Keratinocyte (primary cell): Measurements from ENCODE around the gene TBC1D25. TPM values are rescaled to one million over a fixed set of nuclear protein-coding genes. Genes with fewer than 3 reads are reported as not detected.

Source experiments
- DNase-seq: peaks from one replicate; pipeline ENCODE4 v3.0.0-alpha.2; 2011; ENCODE audit warnings: low read depth, missing footprints, low spot score
- FAIRE-seq: peaks from 2 replicates; lab custom pipeline; 2011; peaks lifted over from hg19 to GRCh38; lab: Jason Lieb, UNC
- H2AFZ ChIP-seq: 2 replicates; pipeline ENCODE4 v1.6.0; 2012; ENCODE audit warnings: low read length, control low read depth, inconsistent platforms; ENCODE audit not compliant: control insufficient read depth
- H3K27ac ChIP-seq: 2 replicates; pipeline ENCODE4 v1.5.1; 2011; ENCODE audit warnings: low read length; ENCODE audit not compliant: control insufficient read depth, insufficient read depth
- H3K27me3 ChIP-seq: 3 replicates; pipeline ENCODE4 v1.6.0; 2011; ENCODE audit warnings: low read length; ENCODE audit not compliant: control insufficient read depth, insufficient read depth; ENCODE audit errors: extremely low read depth
- H3K36me3 ChIP-seq, 2 experiments: 2 replicates in 1 of 2; 3 replicates in 1 of 2; pipeline ENCODE4 v1.5.1; 2011; ENCODE audit warnings: low read length in 2 of 2, mild to moderate bottlenecking in 1 of 2; ENCODE audit not compliant: control insufficient read depth in 2 of 2, insufficient read depth in 2 of 2; ENCODE audit errors: extremely low read depth in 1 of 2
- H3K4me1 ChIP-seq: 3 replicates; pipeline ENCODE4 v1.5.1; 2011; ENCODE audit warnings: low read length; ENCODE audit not compliant: control insufficient read depth, insufficient read depth; ENCODE audit errors: extremely low read depth
- H3K4me2 ChIP-seq: 3 replicates; pipeline ENCODE4 v1.6.0; 2011; ENCODE audit warnings: low read depth, low read length; ENCODE audit not compliant: control insufficient read depth, insufficient read depth; ENCODE audit errors: extremely low read depth
- H3K4me3 ChIP-seq, 3 experiments: fragments of 200-600 bp in 1 of 3; sonication (generic) in 1 of 3; 2 replicates in 2 of 3; 3 replicates in 1 of 3; pipeline ENCODE4 v1.5.1; 2011 to 2016; ENCODE audit warnings: low read length in 3 of 3, mild to moderate bottlenecking in 3 of 3, control low read depth in 2 of 3, inconsistent platforms in 1 of 3, low read depth in 1 of 3, mixed read lengths in 1 of 3, mixed run types in 1 of 3, moderate library complexity in 1 of 3; ENCODE audit not compliant: control insufficient read depth in 2 of 3, insufficient read depth in 2 of 3; ENCODE audit errors: extremely low read depth in 1 of 3
- H3K79me2 ChIP-seq: 2 replicates; pipeline ENCODE4 v1.6.0; 2012; ENCODE audit warnings: low read length; ENCODE audit not compliant: control insufficient read depth, insufficient read depth
- H3K9ac ChIP-seq: 3 replicates; pipeline ENCODE4 v1.6.0; 2011; ENCODE audit warnings: low read length; ENCODE audit not compliant: control insufficient read depth, insufficient read depth; ENCODE audit errors: extremely low read depth
- H3K9me1 ChIP-seq: 3 replicates; pipeline ENCODE4 v1.6.0; 2011; ENCODE audit warnings: low read length; ENCODE audit not compliant: control insufficient read depth, insufficient read depth; ENCODE audit errors: extremely low read depth
- H3K9me3 ChIP-seq: 2 replicates; pipeline ENCODE4 v1.5.1; 2012; ENCODE audit warnings: low read depth, low read length; ENCODE audit not compliant: control insufficient read depth
- H4K20me1 ChIP-seq: 3 replicates; pipeline ENCODE4 v1.6.0; 2011; ENCODE audit warnings: low read length; ENCODE audit not compliant: control insufficient read depth, insufficient read depth; ENCODE audit errors: extremely low read depth
- EZH2 ChIP-seq: IDR thresholded peaks from one replicate; pipeline ENCODE4 v1.6.1; 2012; ENCODE audit warnings: inconsistent platforms, mild to moderate bottlenecking, low read length, moderate library complexity
- dilution Hi-C: fragments of 300-500 bp; cut with MboI; formaldehyde crosslinking; loops from one replicate; pipeline ENCODE4 v1.7.0; 2020; ENCODE audit warnings: low sequenced_read_pairs; ENCODE audit not compliant: extremely low pct_ligation_motif_present
- polyA plus RNA-seq, 5 experiments: library from polyadenylated mRNA; depleted of rRNA in 3 of 5; stranded (reverse) in 3 of 5; stranded (forward) in 1 of 5; unstranded in 1 of 5; fragments of >200 nt; gene quantifications; 1 replicate in 1 of 5; 2 replicates in 3 of 5; 3 replicates in 1 of 5; pipeline versions ENCODE4 v1.2.1 to v1.2.3, GENCODE V29; 2011 to 2012; ENCODE audit warnings: missing spikeins in 2 of 5, low read depth in 1 of 5, low replicate concordance in 1 of 5
- TF ChIP-seq, protein P1 (sequence below), 3 experiments: IDR thresholded peaks in 1 of 3; conservative IDR thresholded peaks in 1 of 3; optimal IDR thresholded peaks in 1 of 3; 2 replicates in 2 of 3; 3 replicates in 1 of 3; pipeline versions ENCODE3 to v1.5.1; 2011; ENCODE audit warnings: low read length in 3 of 3, mild to moderate bottlenecking in 3 of 3, moderate library complexity in 2 of 3, control low read depth in 1 of 3, inconsistent platforms in 1 of 3; ENCODE audit not compliant: insufficient read depth in 2 of 3; ENCODE audit errors: extremely low read depth in 1 of 3

TBC1D25 gene
- polyA plus RNA-seq, 1 donor (not counting 4 experiments of a cell fraction or from before 2014, with no cell fraction given): 9.2 TPM

DNA sequence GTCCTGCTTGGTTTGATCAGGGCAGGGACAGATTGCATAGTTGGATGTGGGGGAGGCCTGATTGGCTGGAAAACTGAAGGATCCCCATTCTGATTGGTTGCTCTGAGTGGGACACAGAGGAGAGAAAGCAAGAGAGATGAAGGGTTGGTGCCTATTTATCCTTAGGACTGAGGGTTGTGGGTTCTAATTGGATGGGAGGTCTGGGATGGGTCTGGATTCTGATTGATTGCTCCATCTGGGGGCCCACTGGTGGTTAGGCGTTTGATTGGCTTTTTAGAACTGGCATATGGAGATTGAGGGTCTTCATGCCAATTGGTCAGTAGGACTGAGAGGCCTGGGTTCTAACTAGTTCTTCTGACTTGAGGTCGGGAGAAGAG is 18.6 kb upstream of the TBC1D25 start:
- dilution Hi-C loops: no loop called here

DNA sequence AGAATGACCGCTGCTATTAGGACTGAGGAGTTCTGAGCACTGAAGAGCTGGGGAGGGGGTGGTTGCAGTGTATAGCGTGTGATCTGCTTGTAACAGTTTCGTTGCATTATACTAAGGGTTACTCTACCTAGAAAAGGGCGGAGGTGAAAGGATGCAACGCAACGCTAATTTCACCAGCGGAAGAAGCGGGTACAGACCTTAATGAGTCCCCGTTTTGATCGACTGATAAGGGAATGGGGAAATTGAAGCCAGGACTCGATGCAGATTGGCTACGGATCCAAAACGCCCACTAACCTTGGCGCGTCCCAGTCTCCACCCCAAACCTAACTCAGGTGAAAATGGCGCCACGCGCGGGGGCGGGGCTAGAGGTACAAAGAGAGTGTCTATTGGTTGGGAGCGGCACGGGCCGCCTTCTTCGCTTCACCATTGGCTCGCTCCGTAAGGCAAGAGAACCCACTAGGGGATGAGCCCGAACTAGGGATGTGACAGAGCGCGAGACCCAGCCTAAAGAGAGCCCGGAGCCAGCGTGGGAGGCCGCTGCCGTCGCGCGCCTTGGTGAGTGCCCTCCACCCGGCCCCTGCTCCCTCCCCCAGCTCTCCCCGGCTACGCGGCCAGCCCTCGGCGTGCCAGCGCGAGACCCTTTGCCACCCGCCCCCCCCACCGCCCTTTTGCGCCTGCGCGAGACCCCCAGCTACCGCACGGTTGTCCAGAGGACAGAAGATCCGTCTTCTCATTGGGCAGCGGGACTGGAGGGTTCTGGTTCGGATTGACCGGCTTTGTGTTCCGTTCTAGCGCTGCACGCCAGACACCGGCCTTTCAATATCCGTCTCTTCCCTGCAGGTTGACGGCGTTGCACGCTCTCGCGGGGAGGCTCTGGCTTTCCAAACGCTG is 17.9 kb upstream of the TBC1D25 start, which contains the start of gene EBP:
EBP (plus strand) TSS at position 456 of the 891 bp plus-strand sequence. CDS start 1,964 bp downstream, outside the sequence.
- Histone ChIP-seq H3K36me3 (peaks cover 5 to 15% of the 10 kb centered on the region in 2 experiments), H3K4me2 (peak within 1 kb of the TSS; percentile 75), H3K27me3 (no peaks in the 10 kb centered on the region), H3K9ac (peak within 1 kb of the TSS; percentile 74), H3K9me1 (no peaks in the 10 kb centered on the region), H3K9me3 (peaks cover 2% of the 10 kb centered on the region), H3K79me2 (peaks cover 23% of the 10 kb centered on the region), H3K4me1 (peaks cover 3% of the 10 kb centered on the region), H3K4me3 (peak within 1 kb of the TSS; percentile 50 to 69 (median 68)), H4K20me1 (no peaks in the 10 kb centered on the region), H3K27ac (peak within 1 kb of the TSS; percentile 66), H2AFZ (peak within 1 kb of the TSS; percentile 56)
- dilution Hi-C loops: no loop called here
- DNase-seq (peak; percentile 77), FAIRE-seq (peak; percentile 84)
- TF ChIP-seq EZH2: no peak
- TF ChIP-seq, protein P1, sequence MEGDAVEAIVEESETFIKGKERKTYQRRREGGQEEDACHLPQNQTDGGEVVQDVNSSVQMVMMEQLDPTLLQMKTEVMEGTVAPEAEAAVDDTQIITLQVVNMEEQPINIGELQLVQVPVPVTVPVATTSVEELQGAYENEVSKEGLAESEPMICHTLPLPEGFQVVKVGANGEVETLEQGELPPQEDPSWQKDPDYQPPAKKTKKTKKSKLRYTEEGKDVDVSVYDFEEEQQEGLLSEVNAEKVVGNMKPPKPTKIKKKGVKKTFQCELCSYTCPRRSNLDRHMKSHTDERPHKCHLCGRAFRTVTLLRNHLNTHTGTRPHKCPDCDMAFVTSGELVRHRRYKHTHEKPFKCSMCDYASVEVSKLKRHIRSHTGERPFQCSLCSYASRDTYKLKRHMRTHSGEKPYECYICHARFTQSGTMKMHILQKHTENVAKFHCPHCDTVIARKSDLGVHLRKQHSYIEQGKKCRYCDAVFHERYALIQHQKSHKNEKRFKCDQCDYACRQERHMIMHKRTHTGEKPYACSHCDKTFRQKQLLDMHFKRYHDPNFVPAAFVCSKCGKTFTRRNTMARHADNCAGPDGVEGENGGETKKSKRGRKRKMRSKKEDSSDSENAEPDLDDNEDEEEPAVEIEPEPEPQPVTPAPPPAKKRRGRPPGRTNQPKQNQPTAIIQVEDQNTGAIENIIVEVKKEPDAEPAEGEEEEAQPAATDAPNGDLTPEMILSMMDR (optimal IDR thresholded peaks at IDR 0.05 in 1 of 3, IDR thresholded peaks at IDR 0.05 in 1 of 3, conservative IDR thresholded peaks at IDR 0.05 in 1 of 3; ENCODE audit: extremely low read depth in 1 of 3, insufficient read depth in 2 of 3, low read length in 3 of 3): no peak

More for the DNA sequence above, 18.6 kb upstream of the TBC1D25 start:
- Histone ChIP-seq H2AFZ (peak overlapping the region; percentile 56), H4K20me1 (no peaks in the 10 kb centered on the region), H3K27ac (peak overlapping the region; percentile 41), H3K4me3 (peak overlapping the region in 2 of 3 experiments; percentile 15 to 69), H3K4me2 (peak overlapping the region; percentile 63), H3K4me1 (peaks cover 3% of the 10 kb centered on the region), H3K9ac (peak overlapping the region; percentile 14), H3K9me1 (no peaks in the 10 kb centered on the region), H3K27me3 (no peaks in the 10 kb centered on the region), H3K9me3 (peaks cover 2% of the 10 kb centered on the region), H3K79me2 (peaks cover 23% of the 10 kb centered on the region), H3K36me3 (peaks cover 5 to 9% of the 10 kb centered on the region in 2 experiments)
- TF ChIP-seq, protein P1 (optimal IDR thresholded peaks at IDR 0.05 in 1 of 3, IDR thresholded peaks at IDR 0.05 in 1 of 3, conservative IDR thresholded peaks at IDR 0.05 in 1 of 3; ENCODE audit: extremely low read depth in 1 of 3, insufficient read depth in 2 of 3, low read length in 3 of 3): no peak
- no peak for TF ChIP-seq EZH2
- FAIRE-seq: no peak
- no peak for DNase-seq
